Vagina (tissue), 2 donors: ENCODE data around the gene MAB21L1.

Source experiments
- CTCF ChIP-seq, 3 experiments: fragments of 450-650 bp in 2 of 3; fragments of 200-600 bp in 1 of 3; sonication (generic) in 1 of 3; IDR thresholded peaks; one replicate each; pipeline ENCODE4 v1.5.1; 2017 to 2019; ENCODE audit warnings: antibody characterized with exemption in 3 of 3, mild to moderate bottlenecking in 2 of 3, moderate library complexity in 2 of 3
- POLR2A ChIP-seq, 2 donors: fragments of 450-650 bp; IDR thresholded peaks; one replicate each; pipeline ENCODE4 v1.6.1; 2017; ENCODE audit warnings: antibody characterized with exemption in 2 of 2, mild to moderate bottlenecking in 2 of 2, moderate library complexity in 2 of 2

- TF ChIP-seq CTCF (IDR thresholded peaks at IDR 0.05): no peak
- TF ChIP-seq POLR2A (IDR thresholded peaks at IDR 0.05): no peak
Observed at GRCh38 chr13:35460061-35460460, 16.4 kb downstream of the MAB21L1 start.
